ENCODE results near the gene BARHL2. TPM values are rescaled to one million over a fixed set of nuclear protein-coding genes. Genes with fewer than 3 reads are reported as not detected.

Gene BARHL2
- total RNA-seq, 4 donors from 2014 or later, result not detected

DNA sequence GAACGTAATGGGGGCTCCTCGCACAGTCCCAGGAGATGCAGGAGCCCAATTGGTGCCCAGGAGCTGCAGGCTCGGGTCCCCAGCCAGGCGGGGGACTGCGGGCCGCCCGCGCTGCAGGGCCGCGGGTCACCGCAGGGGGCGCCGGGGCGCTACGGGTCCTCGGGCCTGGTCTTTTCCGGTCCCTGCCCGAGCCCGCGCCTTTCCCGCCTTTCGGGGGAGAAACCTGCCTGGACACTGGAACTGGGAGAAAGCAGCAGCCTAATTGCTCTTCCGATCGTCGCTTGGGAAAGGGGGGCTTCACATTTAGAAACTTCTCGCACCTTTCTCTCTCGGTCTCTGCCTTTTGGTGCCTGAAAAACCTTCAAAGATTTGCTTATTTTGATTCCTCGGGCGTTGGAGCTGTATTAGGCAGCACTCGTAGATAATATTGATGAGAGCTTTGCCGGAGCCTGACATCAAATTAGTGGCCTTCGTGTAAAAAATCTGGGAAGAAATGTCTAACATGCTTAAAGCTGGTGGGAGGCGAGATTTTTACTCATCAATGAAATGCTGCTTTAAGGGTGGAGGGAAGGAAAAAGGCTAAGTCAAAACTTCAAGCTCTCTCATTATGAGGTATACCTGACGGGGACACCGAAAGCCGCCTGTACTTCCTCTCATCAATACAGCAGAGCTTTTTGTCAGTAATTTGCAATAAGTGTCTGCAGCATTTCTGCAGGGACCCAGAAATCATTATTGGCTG, 12.6 kb upstream of the BARHL2 start:
- H3K4me1 ChIP-seq, result peaks cover 9 to 52% (median 34%) of the 10 kb centered on the region in 4 donors
- no peaks in the 10 kb centered on the region for H3K9me3 ChIP-seq
- peak overlapping the region in 1 of 4 donors; percentile 43 for H3K4me3 ChIP-seq
- no peak for DNase-seq
- WGBS, 2 donors (ENCODE audit: low coverage in 1 of 2), result 13 to 17% methylated on average over 14 to 36 of the region's 36 CpGs
- H3K36me3 ChIP-seq, result no peaks in the 10 kb centered on the region
- H3K27me3 ChIP-seq, result peaks cover 97% of the 10 kb centered on the region
- in situ Hi-C loops (cut with MboI; ENCODE audit: low pct_ligation_motif_present in 1 of 4, low pct_unique_long_range_greater_than_20kb in 1 of 4, low sequenced_read_pairs in 3 of 4), result no loop called here
- TF ChIP-seq POLR2A (IDR thresholded peaks at IDR 0.05), result no peak
- no peak for TF ChIP-seq POLR2AphosphoS5 (IDR thresholded peaks at IDR 0.05)
- TF ChIP-seq EP300 (IDR thresholded peaks at IDR 0.05; ENCODE audit: low read depth), result no peak
- TF ChIP-seq, protein P1, sequence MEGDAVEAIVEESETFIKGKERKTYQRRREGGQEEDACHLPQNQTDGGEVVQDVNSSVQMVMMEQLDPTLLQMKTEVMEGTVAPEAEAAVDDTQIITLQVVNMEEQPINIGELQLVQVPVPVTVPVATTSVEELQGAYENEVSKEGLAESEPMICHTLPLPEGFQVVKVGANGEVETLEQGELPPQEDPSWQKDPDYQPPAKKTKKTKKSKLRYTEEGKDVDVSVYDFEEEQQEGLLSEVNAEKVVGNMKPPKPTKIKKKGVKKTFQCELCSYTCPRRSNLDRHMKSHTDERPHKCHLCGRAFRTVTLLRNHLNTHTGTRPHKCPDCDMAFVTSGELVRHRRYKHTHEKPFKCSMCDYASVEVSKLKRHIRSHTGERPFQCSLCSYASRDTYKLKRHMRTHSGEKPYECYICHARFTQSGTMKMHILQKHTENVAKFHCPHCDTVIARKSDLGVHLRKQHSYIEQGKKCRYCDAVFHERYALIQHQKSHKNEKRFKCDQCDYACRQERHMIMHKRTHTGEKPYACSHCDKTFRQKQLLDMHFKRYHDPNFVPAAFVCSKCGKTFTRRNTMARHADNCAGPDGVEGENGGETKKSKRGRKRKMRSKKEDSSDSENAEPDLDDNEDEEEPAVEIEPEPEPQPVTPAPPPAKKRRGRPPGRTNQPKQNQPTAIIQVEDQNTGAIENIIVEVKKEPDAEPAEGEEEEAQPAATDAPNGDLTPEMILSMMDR (IDR thresholded peaks at IDR 0.05), result peak in 4 of 5 experiments; percentile 26 to 53 (median 46)
- H3K27ac ChIP-seq, result no peak overlapping the region
- intact Hi-C loops (cut with DNase I; ENCODE audit: low total_unique reads), result loop anchor here (10.0 kb wide), 1 partner anchor 115 kb away; no protein-coding TSS in a partner anchor

DNA sequence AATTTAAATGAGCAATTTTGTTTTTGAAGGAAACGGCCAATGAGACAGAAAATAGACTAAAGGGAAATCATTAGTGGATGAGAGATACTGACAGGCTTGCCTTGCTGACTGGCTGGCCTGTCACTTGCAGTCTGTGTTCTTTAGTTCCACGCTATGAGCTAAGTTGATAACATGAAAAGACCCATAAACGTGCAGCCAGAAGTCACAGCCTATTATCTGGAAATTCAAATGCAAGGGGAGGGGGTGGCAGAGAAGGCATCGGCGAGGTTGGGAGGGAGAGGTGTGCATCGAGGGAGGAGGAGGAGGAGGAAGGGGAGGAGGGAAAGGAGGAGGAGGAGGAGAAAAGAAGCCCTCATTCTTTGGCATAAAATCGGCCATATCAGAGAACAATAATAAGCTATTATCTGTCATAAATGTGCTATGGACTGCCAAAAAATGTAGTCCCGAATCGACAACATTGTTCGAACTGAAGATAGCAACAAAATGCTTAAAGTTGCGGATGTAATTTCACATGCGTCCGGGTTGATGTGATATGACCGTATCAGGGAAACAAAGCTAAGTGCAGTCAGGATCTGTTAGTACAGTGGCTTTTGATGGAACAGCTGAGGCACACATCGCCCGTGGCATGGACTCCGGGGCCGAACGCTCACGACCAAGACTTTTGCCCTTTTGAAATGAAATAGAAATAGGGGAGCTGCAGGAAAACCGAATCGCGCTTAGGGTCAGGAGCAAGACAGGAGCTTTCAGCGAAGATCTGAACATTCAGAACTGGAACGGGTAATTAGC, 11.6 kb upstream of the BARHL2 start:
- intact Hi-C loops (cut with DNase I; ENCODE audit: low total_unique reads) (loop anchor here (10.0 kb wide), 1 partner anchor 116 kb away; no protein-coding TSS in a partner anchor), in situ Hi-C loops (cut with MboI; ENCODE audit: low pct_ligation_motif_present in 1 of 4, low pct_unique_long_range_greater_than_20kb in 1 of 4, low sequenced_read_pairs in 3 of 4) (no loop called here)
- no peak for TF ChIP-seq EP300 (IDR thresholded peaks at IDR 0.05; ENCODE audit: low read depth)
- no peak for TF ChIP-seq POLR2A (IDR thresholded peaks at IDR 0.05)
- TF ChIP-seq, protein P1 (IDR thresholded peaks at IDR 0.05), result no peak
- TF ChIP-seq POLR2AphosphoS5 (IDR thresholded peaks at IDR 0.05), result no peak
- Histone ChIP-seq H3K36me3 (no peaks in the 10 kb centered on the region), H3K27ac (no peak overlapping the region), H3K4me3 (no peak overlapping the region), H3K4me1 (peaks cover 9 to 56% (median 37%) of the 10 kb centered on the region in 4 donors), H3K27me3 (peaks cover 98% of the 10 kb centered on the region), H3K9me3 (no peaks in the 10 kb centered on the region)
- 6 to 17% methylated on average over 18 to 25 of the region's 25 CpGs for WGBS, 2 donors (ENCODE audit: low coverage in 1 of 2)
- DNase-seq, result no peak

DNA sequence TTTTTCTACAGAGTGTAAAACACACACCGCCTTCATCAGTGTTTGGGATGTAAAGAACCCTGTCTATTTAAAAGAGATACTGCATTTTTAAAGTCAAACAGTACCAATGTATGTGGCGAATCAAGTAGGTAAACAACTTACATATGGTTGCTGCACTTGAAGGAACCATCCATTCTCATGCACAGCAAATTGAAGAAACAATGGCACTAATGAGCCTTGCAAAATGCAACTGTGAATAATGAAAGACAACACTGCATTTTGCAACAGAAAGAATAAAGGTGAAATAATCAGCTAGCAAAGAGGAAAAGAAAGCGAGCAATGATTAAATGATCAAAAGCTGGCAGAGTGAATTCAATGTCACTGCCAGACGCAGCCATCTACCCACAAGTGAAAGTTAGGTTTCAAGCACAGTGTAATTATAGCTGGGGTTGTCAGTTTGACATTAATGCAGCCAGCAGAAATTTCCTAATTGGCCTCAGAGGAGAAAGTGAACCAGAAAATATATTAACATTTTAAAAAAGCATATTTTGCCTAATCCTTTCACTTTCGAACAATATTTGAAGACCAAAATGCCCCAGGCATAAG, 10.9 kb upstream of the BARHL2 start:
- no peaks in the 10 kb centered on the region for H3K36me3 ChIP-seq
- no peaks in the 10 kb centered on the region for H3K9me3 ChIP-seq
- H3K27ac ChIP-seq, result no peak overlapping the region
- 7 to 25% methylated on average over 3 to 5 of the region's 5 CpGs for WGBS, 2 donors (ENCODE audit: low coverage in 1 of 2)
- in situ Hi-C loops (cut with MboI; ENCODE audit: low pct_ligation_motif_present in 1 of 4, low pct_unique_long_range_greater_than_20kb in 1 of 4, low sequenced_read_pairs in 3 of 4), result no loop called here
- DNase-seq, result no peak
- intact Hi-C loops (cut with DNase I; ENCODE audit: low total_unique reads), result loop anchor here (10.0 kb wide), 1 partner anchor 117 kb away; no protein-coding TSS in a partner anchor
- no peak for TF ChIP-seq EP300 (IDR thresholded peaks at IDR 0.05; ENCODE audit: low read depth)
- no peak for TF ChIP-seq POLR2A (IDR thresholded peaks at IDR 0.05)
- TF ChIP-seq POLR2AphosphoS5 (IDR thresholded peaks at IDR 0.05), result no peak
- TF ChIP-seq, protein P1 (IDR thresholded peaks at IDR 0.05), result no peak
- H3K27me3 ChIP-seq, result peaks cover 100% of the 10 kb centered on the region
- H3K4me3 ChIP-seq, result no peak overlapping the region
- H3K4me1 ChIP-seq, result peaks cover 9 to 61% (median 43%) of the 10 kb centered on the region in 4 donors
